ENCODE results near the gene ERP27.

The ERP27 gene

DNA sequence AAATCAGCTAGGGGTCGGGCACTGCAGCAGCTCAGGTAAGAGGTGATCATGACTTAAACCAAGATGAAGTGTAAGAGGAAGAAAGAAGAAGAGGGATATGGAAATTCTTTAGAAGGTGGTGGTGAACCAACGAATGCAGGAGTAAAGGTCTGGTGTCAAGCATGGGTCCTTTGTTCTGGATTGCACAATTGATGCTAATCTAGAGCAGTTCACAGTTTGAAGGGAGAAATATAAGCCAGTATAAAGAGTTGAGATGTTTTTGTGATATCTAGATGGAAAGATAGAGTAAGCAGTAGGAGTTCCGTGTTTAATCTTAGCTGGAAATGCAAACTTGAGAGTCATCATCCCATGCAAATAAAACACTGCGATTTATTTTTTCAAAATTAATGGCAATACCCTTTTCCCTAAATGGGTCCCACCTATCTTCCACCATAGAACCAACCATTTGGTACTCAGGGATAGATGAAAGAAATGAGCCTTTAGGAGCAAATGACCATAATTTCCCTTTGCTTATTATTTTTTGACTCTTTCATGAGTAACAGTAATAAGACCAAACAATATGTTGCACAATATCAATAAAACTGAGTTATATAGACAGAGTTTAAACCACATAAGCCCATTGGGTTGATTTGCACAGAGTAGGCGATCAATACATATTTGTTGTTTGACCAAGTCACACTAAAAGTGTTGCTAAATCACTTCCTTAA, 37.7 kb downstream of the ERP27 start:
- no peak for DNase-seq (ENCODE audit: low spot score)
- TF ChIP-seq, protein P1, sequence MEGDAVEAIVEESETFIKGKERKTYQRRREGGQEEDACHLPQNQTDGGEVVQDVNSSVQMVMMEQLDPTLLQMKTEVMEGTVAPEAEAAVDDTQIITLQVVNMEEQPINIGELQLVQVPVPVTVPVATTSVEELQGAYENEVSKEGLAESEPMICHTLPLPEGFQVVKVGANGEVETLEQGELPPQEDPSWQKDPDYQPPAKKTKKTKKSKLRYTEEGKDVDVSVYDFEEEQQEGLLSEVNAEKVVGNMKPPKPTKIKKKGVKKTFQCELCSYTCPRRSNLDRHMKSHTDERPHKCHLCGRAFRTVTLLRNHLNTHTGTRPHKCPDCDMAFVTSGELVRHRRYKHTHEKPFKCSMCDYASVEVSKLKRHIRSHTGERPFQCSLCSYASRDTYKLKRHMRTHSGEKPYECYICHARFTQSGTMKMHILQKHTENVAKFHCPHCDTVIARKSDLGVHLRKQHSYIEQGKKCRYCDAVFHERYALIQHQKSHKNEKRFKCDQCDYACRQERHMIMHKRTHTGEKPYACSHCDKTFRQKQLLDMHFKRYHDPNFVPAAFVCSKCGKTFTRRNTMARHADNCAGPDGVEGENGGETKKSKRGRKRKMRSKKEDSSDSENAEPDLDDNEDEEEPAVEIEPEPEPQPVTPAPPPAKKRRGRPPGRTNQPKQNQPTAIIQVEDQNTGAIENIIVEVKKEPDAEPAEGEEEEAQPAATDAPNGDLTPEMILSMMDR (IDR thresholded peaks at IDR 0.05; ENCODE audit: extremely low read depth, insufficient read depth, missing control alignments) = no peak
- in situ Hi-C loops (cut with MboI; ENCODE audit: low pct_unique_long_range_greater_than_20kb, low sequenced_read_pairs, unreplicated experiment) = no loop called here

GRCh38 chr12:14896521-14897169, 41.7 kb downstream of the ERP27 start:
- no peak for DNase-seq (ENCODE audit: low spot score)
- TF ChIP-seq, protein P1 (IDR thresholded peaks at IDR 0.05; ENCODE audit: extremely low read depth, insufficient read depth, missing control alignments) = no peak
- in situ Hi-C loops (cut with MboI; ENCODE audit: low pct_unique_long_range_greater_than_20kb, low sequenced_read_pairs, unreplicated experiment) = no loop called here

GRCh38 chr12:14893506-14894250, 44.7 kb downstream of the ERP27 start:
- TF ChIP-seq, protein P1 (IDR thresholded peaks at IDR 0.05; ENCODE audit: extremely low read depth, insufficient read depth, missing control alignments) = no peak
- in situ Hi-C loops (cut with MboI; ENCODE audit: low pct_unique_long_range_greater_than_20kb, low sequenced_read_pairs, unreplicated experiment) = no loop called here
- DNase-seq (ENCODE audit: low spot score) = no peak

- in situ Hi-C loops (cut with MboI; ENCODE audit: low pct_unique_long_range_greater_than_20kb, low sequenced_read_pairs, unreplicated experiment) = no loop called here
- DNase-seq (ENCODE audit: low spot score) = no peak
- TF ChIP-seq, protein P1 (IDR thresholded peaks at IDR 0.05; ENCODE audit: extremely low read depth, insufficient read depth, missing control alignments) = peak; percentile 20
Observed at GRCh38 chr12:14892726-14893505, 45.4 kb downstream of the ERP27 start.

DNA sequence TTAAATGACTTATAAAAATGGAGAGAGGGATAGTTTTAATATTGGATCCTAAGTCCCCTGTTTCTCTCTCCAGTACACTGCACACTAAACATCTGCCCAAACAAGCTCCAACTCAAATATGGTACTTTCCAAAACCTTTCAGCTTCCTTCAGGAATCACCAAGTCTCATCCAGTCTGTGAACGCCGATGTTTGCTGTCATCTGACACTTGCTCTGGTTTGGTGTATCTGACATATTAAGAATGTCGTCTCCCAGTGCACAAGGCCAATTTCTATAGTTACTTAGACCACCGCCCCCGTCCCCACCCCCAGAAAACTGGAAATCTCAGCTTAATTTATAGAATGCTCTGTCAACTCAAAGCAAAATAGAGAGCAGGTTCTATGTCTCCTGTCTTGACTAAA, 47.6 kb downstream of the ERP27 start:
- no peak for DNase-seq (ENCODE audit: low spot score)
- TF ChIP-seq, protein P1 (IDR thresholded peaks at IDR 0.05; ENCODE audit: extremely low read depth, insufficient read depth, missing control alignments) = no peak
- in situ Hi-C loops (cut with MboI; ENCODE audit: low pct_unique_long_range_greater_than_20kb, low sequenced_read_pairs, unreplicated experiment) = no loop called here

DNA sequence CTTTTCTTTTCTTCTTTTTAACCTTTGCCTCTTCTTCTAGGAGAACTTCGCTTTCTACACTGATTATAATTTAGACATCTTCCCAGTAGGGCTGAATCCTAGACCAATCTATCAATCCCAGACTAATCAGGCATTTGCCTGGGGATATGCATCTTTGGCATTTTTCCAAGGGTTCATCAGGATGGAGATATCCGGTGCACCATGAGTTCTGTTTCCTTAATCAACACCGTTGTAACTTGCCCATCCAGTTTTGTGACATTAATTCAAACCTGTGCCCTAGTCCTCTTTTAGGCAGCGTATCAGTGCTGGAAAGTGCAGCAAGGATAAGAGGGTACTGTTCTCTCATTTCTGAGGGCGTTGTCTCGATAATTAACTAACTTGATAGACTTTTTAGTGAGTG, 52.1 kb downstream of the ERP27 start:
- TF ChIP-seq, protein P1 (IDR thresholded peaks at IDR 0.05; ENCODE audit: extremely low read depth, insufficient read depth, missing control alignments) = no peak
- DNase-seq (ENCODE audit: low spot score) = no peak
- in situ Hi-C loops (cut with MboI; ENCODE audit: low pct_unique_long_range_greater_than_20kb, low sequenced_read_pairs, unreplicated experiment) = no loop called here
